A673 (cell line): ENCODE measurements around the gene DYNC2I2. TPM values are rescaled to one million over a fixed set of nuclear protein-coding genes. Genes with fewer than 3 reads are reported as not detected.
A peak's percentile ranks its signal among the peaks of the same experiment; 100 is the strongest.

ENCODE experiments used
- BruUV-seq: library from RNA; stranded (reverse); fragments of 400-500 nt; replicated peaks from 2 replicates; lab custom pipeline; 2021; lab: Mats Ljungman, UMichigan
- CTCF ChIA-PET: fragments of 300-600 bp; sonication (Branson Sonifier 250); formaldehyde crosslinking; loops from one replicate; lab custom pipeline; 2022; ENCODE audit warnings: antibody characterized with exemption; lab: Charles Lee
- POLR2A ChIA-PET: fragments of 300-600 bp; sonication (Branson Sonifier 250); formaldehyde crosslinking; loops from one replicate; lab custom pipeline; 2022; ENCODE audit warnings: antibody characterized with exemption; ENCODE audit not compliant: low non-redundant PET; lab: Charles Lee
- DNase-seq: peaks from one replicate; pipeline ENCODE4 v3.0.0-alpha.2; 2015; ENCODE audit warnings: low spot score
- H3K27ac ChIP-seq: fragments of 200-600 bp; sonication (generic); 2 replicates; pipeline ENCODE4 v1.5.1; 2016; ENCODE audit warnings: mixed run types, low read depth, mild to moderate bottlenecking, mixed read lengths, antibody characterized with exemption, low read length; ENCODE audit not compliant: poor library complexity, severe bottlenecking
- H3K27me3 ChIP-seq: fragments of 200-600 bp; sonication (generic); replicated peaks from 2 replicates; pipeline ENCODE4 v1.6.1; 2017; ENCODE audit warnings: mixed run types, low read depth, mild to moderate bottlenecking, mixed read lengths, antibody characterized with exemption, low read length; ENCODE audit not compliant: insufficient read depth, poor library complexity
- H3K36me3 ChIP-seq: fragments of 200-600 bp; sonication (generic); 2 replicates; pipeline ENCODE4 v1.6.1; 2016; ENCODE audit warnings: mixed run types, mild to moderate bottlenecking, mixed read lengths, antibody characterized with exemption, low read length; ENCODE audit not compliant: insufficient read depth, poor library complexity, severe bottlenecking
- H3K4me1 ChIP-seq: fragments of 200-600 bp; sonication (generic); 2 replicates; pipeline ENCODE4 v1.6.1; 2017; ENCODE audit warnings: mixed run types, mild to moderate bottlenecking, mixed read lengths, antibody characterized with exemption, low read length; ENCODE audit not compliant: insufficient read depth, poor library complexity, severe bottlenecking
- H3K4me3 ChIP-seq: fragments of 200-600 bp; sonication (generic); 2 replicates; pipeline ENCODE4 v1.5.1; 2016; ENCODE audit warnings: low read depth, mixed run types, mild to moderate bottlenecking, mixed read lengths, low read length; ENCODE audit not compliant: poor library complexity, severe bottlenecking
- H3K9me3 ChIP-seq: fragments of 200-600 bp; sonication (generic); 2 replicates; pipeline ENCODE4 v1.6.1; 2016; ENCODE audit warnings: mixed run types, low read depth, mild to moderate bottlenecking, mixed read lengths, antibody characterized with exemption, low read length; ENCODE audit not compliant: poor library complexity, severe bottlenecking
- CTCF ChIP-seq: fragments of 300-800, 200-600 bp; sonication (generic); conservative IDR thresholded peaks from 2 replicates; pipeline ENCODE4 v1.5.1; 2017; ENCODE audit warnings: low read depth, mild to moderate bottlenecking, antibody characterized with exemption, low read length, moderate library complexity, mixed read lengths
- EZH2 ChIP-seq: fragments of 200-600 bp; sonication (generic); IDR thresholded peaks from 2 replicates; pipeline ENCODE4 v1.6.1; 2017; ENCODE audit warnings: borderline replicate concordance, low read depth, mild to moderate bottlenecking, mixed read lengths, antibody characterized with exemption, low read length; ENCODE audit not compliant: poor library complexity, severe bottlenecking
- intact Hi-C: fragments of 100-400 bp; cut with micrococcal nuclease; formaldehyde crosslinking; loops from one replicate; pipeline ENCODE4 v1.10.0; 2022; ENCODE audit not compliant: unreplicated experiment
- total RNA-seq: library from RNA; stranded (reverse); gene quantifications from 2 replicates; pipeline ENCODE4 v1.2.3, GENCODE V29; 2021

The DYNC2I2 gene
- total RNA-seq, 1 experiment from 2014 or later, result 135 TPM

GRCh38 chr9:128657796-128658195 is 1.1 kb upstream of the DYNC2I2 start:
- ChIA-PET CTCF (interaction anchor here (0.5 to 0.7 kb wide), 2 partner anchors 20 to 25 kb away, joined by 3 read pairs; no protein-coding TSS in a partner anchor), POLR2A (no interaction called here)
- H3K4me1 ChIP-seq, result no peaks in the 10 kb centered on the region
- intact Hi-C loops, result no loop called here
- no peak overlapping the region for H3K27ac ChIP-seq
- H3K9me3 ChIP-seq, result no peaks in the 10 kb centered on the region
- BruUV-seq, result no TSS peak
- H3K4me3 ChIP-seq, result no peak overlapping the region
- DNase-seq, result no peak
- TF ChIP-seq CTCF, result no peak
- TF ChIP-seq EZH2, result no peak
- no peaks in the 10 kb centered on the region for H3K36me3 ChIP-seq
- H3K27me3 ChIP-seq, result no peaks in the 10 kb centered on the region

DNA sequence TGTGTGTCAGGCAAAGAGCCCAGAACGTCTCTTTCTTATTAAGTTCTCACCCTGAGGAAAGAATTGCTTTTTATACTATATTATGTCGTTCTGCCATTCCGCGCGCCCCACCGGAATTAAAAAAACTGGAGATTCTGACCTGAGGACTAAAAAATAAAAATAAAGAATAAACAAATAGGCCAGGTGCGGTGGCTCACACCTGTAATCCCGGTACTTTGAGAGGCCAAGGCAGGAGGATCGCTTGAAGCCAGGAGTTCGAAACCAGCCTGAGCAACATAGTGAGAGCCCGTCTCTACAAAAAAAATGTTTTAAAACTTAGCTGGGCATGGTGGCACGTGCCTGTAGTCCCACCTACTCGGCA is 677 bp upstream of the DYNC2I2 start:
- DNase-seq, result no peak
- no peaks in the 10 kb centered on the region for H3K4me1 ChIP-seq
- peak overlapping the region; percentile 100 for H3K27ac ChIP-seq
- peak overlapping the region; percentile 69 for H3K4me3 ChIP-seq
- no peaks in the 10 kb centered on the region for H3K9me3 ChIP-seq
- H3K36me3 ChIP-seq, result no peaks in the 10 kb centered on the region
- H3K27me3 ChIP-seq, result no peaks in the 10 kb centered on the region
- BruUV-seq, result TSS peak; percentile 90
- TF ChIP-seq EZH2 (no peak), CTCF (no peak)
- CTCF ChIA-PET, result interaction anchor here (0.5 kb wide), 1 partner anchor 20 kb away, joined by 3 read pairs; no protein-coding TSS in a partner anchor
- intact Hi-C loops, result no loop called here
- POLR2A ChIA-PET, result no interaction called here

- H3K36me3 ChIP-seq, result no peaks in the 10 kb centered on the region
- DNase-seq, result no peak
- TF ChIP-seq CTCF, result no peak
- no peak for TF ChIP-seq EZH2
- no TSS peak for BruUV-seq
- H3K9me3 ChIP-seq, result no peaks in the 10 kb centered on the region
- no peaks in the 10 kb centered on the region for H3K4me1 ChIP-seq
- no peaks in the 10 kb centered on the region for H3K27me3 ChIP-seq
- CTCF ChIA-PET, result no interaction called here
- intact Hi-C loops, result no loop called here
- POLR2A ChIA-PET, result no interaction called here
- H3K4me3 ChIP-seq, result no peak overlapping the region
- no peak overlapping the region for H3K27ac ChIP-seq
Observed at GRCh38 chr9:128654481-128654880, 2.2 kb downstream of the DYNC2I2 start.
